H1 (cell line): ENCODE measurements around the gene STAM. TPM values are rescaled to one million over a fixed set of nuclear protein-coding genes. Genes with fewer than 3 reads are reported as not detected.
A peak's percentile ranks its signal among the peaks of the same experiment; 100 is the strongest.

Experiments
- CTCF ChIA-PET: fragments of 300-600 bp; sonication (Branson Sonifier 250); formaldehyde crosslinking; loops from one replicate; lab custom pipeline; 2021; ENCODE audit not compliant: partially characterized antibody; lab: Charles Lee
- POLR2A ChIA-PET: fragments of 300-600 bp; sonication (Branson Sonifier 250); formaldehyde crosslinking; loops from one replicate; lab custom pipeline; 2021; ENCODE audit warnings: inconsistent platforms; ENCODE audit not compliant: partially characterized antibody; lab: Charles Lee
- DNase-seq, 2 experiments: peaks; one replicate each; pipeline versions ENCODE4 v3.0.0 to v3.0.0-alpha.2; 2010 to 2022; ENCODE audit warnings: low spot score in 2 of 2, low read depth in 1 of 2, mixed read lengths in 1 of 2
- FAIRE-seq: peaks from 2 replicates; lab custom pipeline; 2011; peaks lifted over from hg19 to GRCh38; lab: Jason Lieb, UNC
- H2AFZ ChIP-seq: 2 replicates; pipeline ENCODE4 v1.8.1; 2012; ENCODE audit warnings: low read length, inconsistent platforms
- H2AK5ac ChIP-seq: 2 replicates; pipeline ENCODE4 v1.6.1; 2013; ENCODE audit warnings: low read depth, low read length
- H2BK120ac ChIP-seq: replicated peaks from 2 replicates; pipeline ENCODE3; 2013; ENCODE audit warnings: low read depth, low read length, inconsistent platforms
- H2BK12ac ChIP-seq: 2 replicates; pipeline ENCODE4 v1.6.1; 2013; ENCODE audit warnings: low read depth, low read length
- H2BK15ac ChIP-seq: 2 replicates; pipeline ENCODE4 v1.6.1; 2013; ENCODE audit warnings: low read length
- H2BK20ac ChIP-seq: 2 replicates; pipeline ENCODE4 v1.6.1; 2013; ENCODE audit warnings: low read length
- H2BK5ac ChIP-seq: 2 replicates; pipeline ENCODE4 v1.6.1; 2013; ENCODE audit warnings: low read depth, low read length
- H3K14ac ChIP-seq: 2 replicates; pipeline ENCODE4 v1.6.1; 2013; ENCODE audit warnings: inconsistent platforms; ENCODE audit not compliant: insufficient read length
- H3K18ac ChIP-seq: 2 replicates; pipeline ENCODE4 v1.6.1; 2013; ENCODE audit warnings: low read length; ENCODE audit errors: extremely low read depth
- H3K23ac ChIP-seq: 2 replicates; pipeline ENCODE4 v1.6.1; 2013; ENCODE audit warnings: inconsistent platforms; ENCODE audit not compliant: insufficient read length
- H3K23me2 ChIP-seq: 2 replicates; pipeline ENCODE4 v1.6.1; 2013; ENCODE audit warnings: low read depth, low read length
- H3K27ac ChIP-seq: 2 replicates; pipeline ENCODE4 v1.6.1; 2011; ENCODE audit warnings: low read depth, low read length, inconsistent platforms
- H3K27me3 ChIP-seq, 4 experiments: replicated peaks in 1 of 4; 1 replicate in 1 of 4; 2 replicates in 3 of 4; pipeline versions ENCODE4 v1.6.1 to v1.8.1; 2011 to 2013; ENCODE audit warnings: low read length in 3 of 4, mild to moderate bottlenecking in 3 of 4, inconsistent platforms in 2 of 4, mixed read lengths in 2 of 4, moderate library complexity in 1 of 4; ENCODE audit not compliant: control insufficient read depth in 3 of 4, insufficient read depth in 3 of 4; ENCODE audit errors: extremely low read depth in 1 of 4
- H3K36me3 ChIP-seq, 4 experiments: 2 replicates each; pipeline versions ENCODE4 v1.6.1 to v1.8.1; 2011 to 2013; ENCODE audit warnings: mild to moderate bottlenecking in 4 of 4, low read length in 3 of 4, moderate library complexity in 2 of 4, control low read depth in 1 of 4, inconsistent platforms in 1 of 4; ENCODE audit not compliant: insufficient read depth in 4 of 4, control insufficient read depth in 2 of 4
- H3K4ac ChIP-seq: replicated peaks from 2 replicates; pipeline ENCODE3; 2013; ENCODE audit warnings: low read length, low read depth, mixed read lengths, inconsistent platforms; ENCODE audit not compliant: insufficient read length
- H3K4me1 ChIP-seq, 4 experiments: replicated peaks in 1 of 4; 1 replicate in 1 of 4; 2 replicates in 3 of 4; pipeline versions ENCODE4 v1.6.1 to v1.8.1; 2011 to 2013; ENCODE audit warnings: low read length in 3 of 4, inconsistent platforms in 2 of 4, mixed read lengths in 1 of 4; ENCODE audit not compliant: insufficient read depth in 4 of 4, control insufficient read depth in 3 of 4
- H3K4me2 ChIP-seq, 2 experiments: 2 replicates each; pipeline versions ENCODE4 v1.6.1 to v1.8.1; 2011 to 2013; ENCODE audit warnings: low read depth in 2 of 2, low read length in 2 of 2, control low read depth in 1 of 2, inconsistent platforms in 1 of 2, mild to moderate bottlenecking in 1 of 2; ENCODE audit not compliant: insufficient read depth in 1 of 2
- H3K4me3 ChIP-seq, 4 experiments: fragments of 200-600, 300-600 bp in 1 of 4; sonication (generic), shearing (Covaris generic), sonication (Bioruptor Twin) in 1 of 4; 2 replicates each; pipeline versions ENCODE4 v1.5.1 to v1.8.1; 2011 to 2016; ENCODE audit warnings: low read length in 4 of 4, low read depth in 3 of 4, control low read depth in 2 of 4, inconsistent platforms in 2 of 4, mild to moderate bottlenecking in 2 of 4, mixed read lengths in 1 of 4, moderate library complexity in 1 of 4; ENCODE audit not compliant: insufficient read depth in 2 of 4; ENCODE audit errors: extremely low read depth in 1 of 4
- H3K56ac ChIP-seq: replicated peaks from 2 replicates; pipeline ENCODE3; 2013; ENCODE audit warnings: low read depth, mild to moderate bottlenecking, mixed read lengths, low read length, inconsistent platforms; ENCODE audit not compliant: insufficient read length
- H3K79me1 ChIP-seq: 2 replicates; pipeline ENCODE4 v1.6.1; 2013; ENCODE audit warnings: low read depth, low read length, control low read depth
- H3K79me2 ChIP-seq, 2 experiments: 2 replicates each; pipeline versions ENCODE4 v1.6.1 to v1.8.1; 2012 to 2013; ENCODE audit warnings: low read length in 2 of 2, mild to moderate bottlenecking in 2 of 2, inconsistent platforms in 1 of 2; ENCODE audit not compliant: insufficient read depth in 2 of 2, control insufficient read depth in 1 of 2
- H3K9ac ChIP-seq, 4 experiments: replicated peaks in 1 of 4; 1 replicate in 1 of 4; 2 replicates in 3 of 4; pipeline versions ENCODE4 v1.6.1 to v1.8.1; 2011 to 2013; ENCODE audit warnings: low read depth in 3 of 4, low read length in 3 of 4, control low read depth in 2 of 4, mild to moderate bottlenecking in 2 of 4, moderate library complexity in 2 of 4, inconsistent platforms in 1 of 4; ENCODE audit errors: extremely low read depth in 1 of 4
- H3K9me3 ChIP-seq, 2 experiments: 2 replicates each; pipeline versions ENCODE4 v1.6.1 to v1.8.1; 2012 to 2013; ENCODE audit warnings: mild to moderate bottlenecking in 2 of 2, moderate library complexity in 2 of 2, control low read depth in 1 of 2, inconsistent platforms in 1 of 2, low read depth in 1 of 2, low read length in 1 of 2, mixed read lengths in 1 of 2; ENCODE audit not compliant: insufficient read depth in 2 of 2
- H4K20me1 ChIP-seq, 2 experiments: replicated peaks in 1 of 2; 2 replicates each; pipeline versions ENCODE3 to v1.8.1; 2011 to 2013; ENCODE audit warnings: inconsistent platforms in 2 of 2, low read length in 2 of 2, mild to moderate bottlenecking in 1 of 2; ENCODE audit not compliant: insufficient read depth in 2 of 2, control insufficient read depth in 1 of 2
- H4K5ac ChIP-seq: 2 replicates; pipeline ENCODE4 v1.6.1; 2013; ENCODE audit warnings: low read length, low read depth, mixed read lengths, inconsistent platforms; ENCODE audit not compliant: insufficient read length
- H4K8ac ChIP-seq: 2 replicates; pipeline ENCODE4 v1.8.0; 2013; ENCODE audit warnings: mild to moderate bottlenecking, moderate library complexity, low read length, inconsistent platforms; ENCODE audit not compliant: insufficient read depth; ENCODE audit errors: extremely low read depth
- H4K91ac ChIP-seq: replicated peaks from 2 replicates; pipeline ENCODE3; 2013; ENCODE audit warnings: low read length, mixed read lengths, inconsistent platforms; ENCODE audit not compliant: insufficient read length
- CBX8 ChIP-seq: fragments of 300-800, 300-1000 bp; sonication (generic); IDR thresholded peaks from 2 replicates; pipeline ENCODE4 v1.7.1; 2016; ENCODE audit warnings: low read depth, low read length, borderline replicate concordance
- HDAC2 ChIP-seq, 2 experiments: fragments of 300-600 bp in 1 of 2; sonication (generic) in 1 of 2; IDR thresholded peaks; 2 replicates each; pipeline ENCODE4 v1.6.1; 2011 to 2012; ENCODE audit warnings: low read depth in 2 of 2, low read length in 2 of 2, mild to moderate bottlenecking in 2 of 2, moderate library complexity in 2 of 2, borderline replicate concordance in 1 of 2, inconsistent platforms in 1 of 2
- JUN ChIP-seq: IDR thresholded peaks from 2 replicates; pipeline ENCODE4 v1.6.1; 2011; ENCODE audit warnings: low read depth, mild to moderate bottlenecking, improper control_type of control experiment, low read length
- KDM1A ChIP-seq: fragments of 200-600, 300-600 bp; sonication (generic); IDR thresholded peaks from 2 replicates; pipeline ENCODE4 v1.7.1; 2016; ENCODE audit warnings: mild to moderate bottlenecking, low read length, borderline replicate concordance
- KDM4A ChIP-seq: IDR thresholded peaks from one replicate; pipeline ENCODE4 v1.7.1; 2012; ENCODE audit warnings: low read depth, mild to moderate bottlenecking, moderate library complexity, low read length, inconsistent platforms; ENCODE audit not compliant: severe bottlenecking
- MAFK ChIP-seq: IDR thresholded peaks from 2 replicates; pipeline ENCODE4 v1.6.1; 2012; ENCODE audit warnings: low read depth, mild to moderate bottlenecking, improper control_type of control experiment, low read length
- SIX5 ChIP-seq: IDR thresholded peaks from 2 replicates; pipeline ENCODE4 v1.6.1; 2011; ENCODE audit warnings: mild to moderate bottlenecking, low read depth, low read length
- WGBS, 2 experiments: shearing (Covaris generic) in 1 of 2; methylation state at CpG; one replicate each; pipeline versions ENCODE4 v1.1.6 to v1.1.7; 2013 to 2015; ENCODE audit warnings: low lambda C conversion rate in 2 of 2, mixed read lengths in 2 of 2, inconsistent platforms in 1 of 2, low coverage in 1 of 2, missing lambda C conversion rate in 1 of 2; ENCODE audit not compliant: insufficient replicate concordance in 2 of 2, insufficient coverage in 1 of 2, insufficient read length in 1 of 2; ENCODE audit errors: extremely low coverage in 1 of 2, missing lambda C conversion rate in 1 of 2; 5-methylcytosine and 5-hydroxymethylcytosine counted together
- polyA plus RNA-seq, 7 experiments: library from polyadenylated mRNA; depleted of rRNA in 3 of 7; stranded (reverse) in 5 of 7; unstranded in 2 of 7; fragments of >200 nt in 5 of 7; fragments of 200-250 nt in 2 of 7; gene quantifications; 1 replicate in 5 of 7; 2 replicates in 1 of 7; 4 replicates in 1 of 7; pipeline versions ENCODE4 v1.2.1 to v1.2.3, GENCODE V29; 2011 to 2013; ENCODE audit warnings: missing spikeins in 2 of 7, mixed read lengths in 2 of 7
- total RNA-seq: library from RNA; stranded (reverse); fragmentation: NEBNext Ultra II Directional; extraction: Animal tissue kit (Norgen Biotek cat#: 25700); gene quantifications from 2 replicates; pipeline ENCODE4 v1.2.1, GENCODE V29; 2021

STAM gene
- total and polyA plus RNA-seq, 2 of the 8 experiments (the other 6 are each of a cell fraction or from before 2014, with no cell fraction given) = 22.0 to 27.8 TPM

DNA sequence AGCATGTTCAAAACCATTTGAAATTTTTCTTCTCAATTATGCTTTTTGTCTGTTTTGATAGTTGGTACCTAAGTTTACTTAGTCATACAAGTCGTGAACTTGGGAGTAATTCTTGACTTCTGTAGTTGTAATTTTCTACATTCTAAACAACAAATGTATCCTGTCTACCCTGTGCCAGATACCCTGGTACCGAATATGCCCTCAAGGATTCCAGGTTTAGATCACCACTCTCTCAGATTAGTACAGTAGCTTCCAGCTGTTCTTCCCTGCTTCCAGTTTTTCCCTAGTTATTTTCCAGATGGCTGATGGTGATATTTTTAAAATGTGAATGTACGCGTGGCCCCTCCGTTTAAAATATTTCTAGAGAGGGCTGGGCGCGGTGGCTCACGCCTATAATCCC is 6.5 kb downstream of the STAM start:
- CTCF ChIA-PET = no interaction called here
- Histone ChIP-seq H3K27ac (peak overlapping the region; percentile 52; the same call in 1 of the 2 replicates), H3K79me2 (peaks cover 19 to 95% of the 10 kb centered on the region in 2 experiments), H4K8ac (no peak overlapping the region), H3K23ac (no peak overlapping the region), H3K14ac (no peak overlapping the region), H4K91ac (no peak overlapping the region), H3K56ac (no peak overlapping the region), H4K5ac (no peak overlapping the region), H3K4me1 (peaks cover 6 to 10% (median 9%) of the 10 kb centered on the region in 4 experiments; a peak in 4 of 7 replicates), H3K36me3 (peaks cover 0 to 13% (median 6%) of the 10 kb centered on the region in 4 experiments; a peak in 4 of 8 replicates), H3K18ac (no peak overlapping the region), H3K23me2 (no peaks in the 10 kb centered on the region), H3K27me3 (no peaks in the 10 kb centered on the region), H3K9ac (no peak overlapping the region; a peak in 2 of 7 replicates), H3K4me3 (peak overlapping the region in 1 of 4 experiments; percentile 29; a peak in 1 of 8 replicates), H2BK5ac (peak overlapping the region; percentile 71; the same call in 1 of the 2 replicates), H3K4me2 (peak overlapping the region in 1 of 2 experiments; percentile 58; a peak in 2 of 4 replicates), H2BK15ac (no peak overlapping the region), H4K20me1 (peaks cover 0 to 2% of the 10 kb centered on the region in 2 experiments), H2BK20ac (no peak overlapping the region), H2AFZ (no peak overlapping the region), H3K9me3 (peaks cover 7 to 10% of the 10 kb centered on the region in 2 experiments; a peak in 3 of 4 replicates), H2AK5ac (no peak overlapping the region), H2BK12ac (peak overlapping the region; percentile 53; the same call in 1 of the 2 replicates), H3K4ac (no peak overlapping the region), H3K79me1 (peaks cover 2% of the 10 kb centered on the region), H2BK120ac (no peak overlapping the region)
- TF ChIP-seq MAFK (no peak), KDM4A (no peak), JUN (no peak), HDAC2 (IDR thresholded peaks at IDR 0.05; ENCODE audit: borderline replicate concordance in 1 of 2, low read depth in 2 of 2, low read length in 2 of 2) (no peak), CBX8 (no peak), SIX5 (no peak), KDM1A (no peak)
- 88% methylated on average over 8 of the region's 8 CpGs; no CpG with 5 or more reads in 1 of the 2 experiments for WGBS, 2 experiments
- POLR2A ChIA-PET = no interaction called here
- DNase-seq = no peak
- no peak for FAIRE-seq
